Stimulated activated CD4-positive, alpha-beta T cell treated with anti-CD3 and anti-CD28 coated beads, Interleukin-4, amount 100 ng/mL, for 4 hours (primary cell): ENCODE results near the gene PPDPF.

Experiments used
- DNase-seq, 2 experiments: peaks; one replicate each; pipeline ENCODE4 v3.0.0-alpha.2; 2020

The PPDPF gene

GRCh38 chr20:63487781-63488241, 32.8 kb upstream of the PPDPF start:
- no peak for DNase-seq

GRCh38 chr20:63488315-63489251, 32.0 kb upstream of the PPDPF start:
- DNase-seq, result no peak

GRCh38 chr20:63490416-63490815, 30.1 kb upstream of the PPDPF start:
- no peak for DNase-seq

- no peak for DNase-seq
These were observed 29.5 kb upstream of the PPDPF start for GRCh38 chr20:63491078-63491477.

- DNase-seq, result no peak
These were observed 28.8 kb upstream of the PPDPF start for GRCh38 chr20:63491635-63492230.

- DNase-seq, result no peak
These were observed 28.0 kb upstream of the PPDPF start for GRCh38 chr20:63492518-63492917.

- no peak for DNase-seq
These were observed 27.6 kb upstream of the PPDPF start for GRCh38 chr20:63492982-63493381.

GRCh38 chr20:63493563-63494020, 27.0 kb upstream of the PPDPF start:
- DNase-seq, result no peak

GRCh38 chr20:63494084-63494419, 26.5 kb upstream of the PPDPF start:
- DNase-seq, result no peak

- no peak for DNase-seq
These were observed 26.0 kb upstream of the PPDPF start for GRCh38 chr20:63494420-63495166.

GRCh38 chr20:63495167-63495720, 25.3 kb upstream of the PPDPF start:
- no peak for DNase-seq

- DNase-seq, result peak; percentile 66 to 77
These were observed 24.6 kb upstream of the PPDPF start for GRCh38 chr20:63495741-63496595.

- DNase-seq, result no peak
These were observed 23.9 kb upstream of the PPDPF start for GRCh38 chr20:63496596-63497120.

GRCh38 chr20:63497138-63497945, 23.2 kb upstream of the PPDPF start:
- DNase-seq, result no peak

- no peak for DNase-seq
These were observed 22.3 kb upstream of the PPDPF start for GRCh38 chr20:63497946-63498935.

GRCh38 chr20:63498960-63499337, 21.6 kb upstream of the PPDPF start, which contains the start of gene EEF1A2:
TSS of gene EEF1A2 (minus strand) at chr20:63499083. CDS start at chr20:63497763, 1,320 bp downstream.
- peak; percentile 41 to 44 for DNase-seq

GRCh38 chr20:63499338-63499969, 21.1 kb upstream of the PPDPF start:
- DNase-seq, result no peak

- DNase-seq, result no peak
These were observed 20.2 kb upstream of the PPDPF start for GRCh38 chr20:63500151-63500901.
